GM18498 (cell line): ENCODE results near the gene ELFN1.

Experiments used
- ATAC-seq: cut with Tn5 transposase; IDR thresholded peaks from one replicate; pipeline ENCODE4 v1.9.1; 2021; ENCODE audit warnings: mild to moderate bottlenecking, moderate library complexity; ENCODE audit not compliant: unreplicated experiment

The ELFN1 gene

GRCh38 chr7:1693419-1693990 lies 23.4 kb downstream of the ELFN1 start:
- no peak for ATAC-seq

- no peak for ATAC-seq
Observed at GRCh38 chr7:1693991-1694524, 24.0 kb downstream of the ELFN1 start.

- ATAC-seq: no peak
Observed at GRCh38 chr7:1694611-1695511, 24.8 kb downstream of the ELFN1 start.

- no peak for ATAC-seq
Observed at GRCh38 chr7:1695800-1696454, 25.9 kb downstream of the ELFN1 start.

- ATAC-seq: no peak
Observed at GRCh38 chr7:1696671-1697498, 26.8 kb downstream of the ELFN1 start.

GRCh38 chr7:1697499-1698125 lies 27.5 kb downstream of the ELFN1 start:
- ATAC-seq: no peak

- no peak for ATAC-seq
Observed at GRCh38 chr7:1698201-1698600, 28.1 kb downstream of the ELFN1 start.

- ATAC-seq: no peak
Observed at GRCh38 chr7:1698951-1699350, 28.9 kb downstream of the ELFN1 start.

- ATAC-seq: no peak
Observed at GRCh38 chr7:1700086-1700485, 30.0 kb downstream of the ELFN1 start.

- no peak for ATAC-seq
Observed at GRCh38 chr7:1700536-1701333, 30.7 kb downstream of the ELFN1 start.

GRCh38 chr7:1702652-1703051 lies 32.6 kb downstream of the ELFN1 start:
- ATAC-seq: no peak

- no peak for ATAC-seq
Observed at GRCh38 chr7:1703441-1703840, 33.4 kb downstream of the ELFN1 start.

- ATAC-seq: no peak
Observed at GRCh38 chr7:1703871-1704810, 34.1 kb downstream of the ELFN1 start.

GRCh38 chr7:1704811-1705738 lies 35.0 kb downstream of the ELFN1 start:
- no peak for ATAC-seq

GRCh38 chr7:1705856-1706255 lies 35.8 kb downstream of the ELFN1 start:
- ATAC-seq: no peak

GRCh38 chr7:1706381-1706720 lies 36.3 kb downstream of the ELFN1 start:
- ATAC-seq: no peak
